Mammary epithelial cell (primary cell): ENCODE measurements around the gene USP4.

Experiments
- EZH2 ChIP-seq: IDR thresholded peaks from 2 replicates; pipeline ENCODE4 v1.6.1; 2012; ENCODE audit warnings: low read length, inconsistent platforms, borderline replicate concordance
- TF ChIP-seq, protein P1 (sequence below), 2 donors: IDR thresholded peaks in 1 of 2; conservative IDR thresholded peaks in 1 of 2; 2 replicates each; pipeline ENCODE4 v1.5.1; 2011 to 2012; ENCODE audit warnings: inconsistent platforms in 2 of 2, low read length in 2 of 2, mild to moderate bottlenecking in 2 of 2, control low read depth in 1 of 2, low read depth in 1 of 2; ENCODE audit not compliant: insufficient read depth in 1 of 2; ENCODE audit errors: extremely low read depth in 1 of 2

DNA sequence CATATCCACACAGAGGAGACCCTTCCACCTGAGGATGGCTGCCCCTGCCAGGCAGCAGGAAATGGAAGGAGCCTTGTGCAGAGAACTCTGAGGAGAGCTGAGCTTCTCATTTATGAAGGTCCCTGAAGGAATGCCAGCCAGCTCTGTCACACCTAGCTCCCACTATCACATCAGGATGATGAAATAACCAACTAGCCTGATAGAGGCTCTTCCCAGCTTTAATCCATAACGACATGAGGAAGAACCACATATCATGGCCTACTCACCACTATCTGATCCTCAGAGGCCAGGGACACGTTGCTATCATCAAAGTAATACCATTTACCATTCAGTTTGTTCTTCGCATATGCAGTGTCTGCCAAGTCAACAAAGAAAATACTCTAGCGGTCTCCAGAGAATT, 61.3 kb downstream of the USP4 start:
- TF ChIP-seq, protein P1, sequence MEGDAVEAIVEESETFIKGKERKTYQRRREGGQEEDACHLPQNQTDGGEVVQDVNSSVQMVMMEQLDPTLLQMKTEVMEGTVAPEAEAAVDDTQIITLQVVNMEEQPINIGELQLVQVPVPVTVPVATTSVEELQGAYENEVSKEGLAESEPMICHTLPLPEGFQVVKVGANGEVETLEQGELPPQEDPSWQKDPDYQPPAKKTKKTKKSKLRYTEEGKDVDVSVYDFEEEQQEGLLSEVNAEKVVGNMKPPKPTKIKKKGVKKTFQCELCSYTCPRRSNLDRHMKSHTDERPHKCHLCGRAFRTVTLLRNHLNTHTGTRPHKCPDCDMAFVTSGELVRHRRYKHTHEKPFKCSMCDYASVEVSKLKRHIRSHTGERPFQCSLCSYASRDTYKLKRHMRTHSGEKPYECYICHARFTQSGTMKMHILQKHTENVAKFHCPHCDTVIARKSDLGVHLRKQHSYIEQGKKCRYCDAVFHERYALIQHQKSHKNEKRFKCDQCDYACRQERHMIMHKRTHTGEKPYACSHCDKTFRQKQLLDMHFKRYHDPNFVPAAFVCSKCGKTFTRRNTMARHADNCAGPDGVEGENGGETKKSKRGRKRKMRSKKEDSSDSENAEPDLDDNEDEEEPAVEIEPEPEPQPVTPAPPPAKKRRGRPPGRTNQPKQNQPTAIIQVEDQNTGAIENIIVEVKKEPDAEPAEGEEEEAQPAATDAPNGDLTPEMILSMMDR (conservative IDR thresholded peaks at IDR 0.05 in 1 of 2, IDR thresholded peaks at IDR 0.05 in 1 of 2; ENCODE audit: extremely low read depth in 1 of 2, insufficient read depth in 1 of 2, low read depth in 1 of 2, low read length in 2 of 2): no peak
- TF ChIP-seq EZH2: no peak
